Measurements from ENCODE around the gene CHMP1A.

CHMP1A gene

DNA sequence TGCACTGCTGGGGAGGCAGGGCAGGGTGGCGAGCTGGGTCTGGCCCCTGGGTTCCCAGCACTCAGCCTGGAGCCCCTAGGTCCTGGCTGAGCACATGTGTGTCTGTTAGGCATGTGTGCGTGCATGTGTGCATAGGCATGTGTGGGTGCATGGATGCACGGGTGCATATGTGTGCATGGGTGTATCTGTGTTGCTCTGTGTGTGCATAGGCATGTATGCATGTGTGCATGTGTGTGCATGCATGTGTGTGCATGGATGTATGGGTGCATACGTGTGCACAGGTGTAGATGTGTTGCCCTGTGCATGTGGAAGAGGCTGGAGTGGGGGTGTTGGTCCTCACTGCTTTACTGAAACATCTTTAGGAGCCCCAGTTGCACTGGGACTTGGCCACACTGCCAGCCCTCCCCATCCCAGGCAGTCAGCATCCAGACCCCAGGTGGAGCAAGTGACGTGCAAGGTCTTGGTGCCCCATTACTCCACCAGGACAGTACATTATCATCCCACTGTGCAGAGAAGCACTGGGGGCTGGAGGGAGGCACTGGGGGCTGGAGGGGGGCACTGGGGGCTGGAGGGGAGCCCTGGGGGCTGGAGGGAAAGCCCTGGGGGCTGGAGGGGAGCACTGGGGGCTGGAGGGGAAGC lies 54.4 kb downstream of the CHMP1A start:
- DNase-seq: no peak

DNA sequence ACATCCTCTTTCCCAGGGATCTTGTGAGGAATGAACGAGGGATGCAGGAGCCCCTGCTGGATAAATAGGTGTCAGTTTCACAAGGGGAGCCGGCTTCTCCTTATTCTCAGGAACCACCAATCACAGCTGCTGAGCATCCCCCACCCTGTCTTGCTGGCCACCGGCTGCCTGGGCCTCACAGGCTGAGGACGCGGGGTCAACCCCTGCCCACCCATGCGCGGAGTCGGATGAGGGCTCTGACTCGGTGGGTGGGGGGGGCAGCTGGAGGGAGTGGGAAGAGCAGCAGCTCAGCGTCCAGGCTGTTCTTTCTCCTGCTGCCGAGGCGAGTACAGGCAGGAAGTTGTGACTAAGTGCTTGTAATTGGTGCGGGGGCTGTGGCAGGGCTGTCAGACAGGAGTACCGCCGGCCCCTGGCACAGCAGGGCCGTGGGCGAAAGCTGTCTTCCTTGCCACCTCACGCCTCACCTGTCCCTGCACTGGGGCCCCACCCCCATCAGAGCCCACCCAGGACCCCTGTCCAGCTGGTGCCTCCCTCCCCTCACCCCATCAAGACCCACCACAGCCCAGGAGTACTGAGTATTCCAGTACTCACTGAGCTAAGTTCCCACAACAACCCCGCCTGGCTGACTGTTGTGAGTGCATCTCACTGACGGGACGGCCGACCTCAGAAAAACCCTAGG lies 55.1 kb downstream of the CHMP1A start:
- DNase-seq: peak; percentile 73

DNA sequence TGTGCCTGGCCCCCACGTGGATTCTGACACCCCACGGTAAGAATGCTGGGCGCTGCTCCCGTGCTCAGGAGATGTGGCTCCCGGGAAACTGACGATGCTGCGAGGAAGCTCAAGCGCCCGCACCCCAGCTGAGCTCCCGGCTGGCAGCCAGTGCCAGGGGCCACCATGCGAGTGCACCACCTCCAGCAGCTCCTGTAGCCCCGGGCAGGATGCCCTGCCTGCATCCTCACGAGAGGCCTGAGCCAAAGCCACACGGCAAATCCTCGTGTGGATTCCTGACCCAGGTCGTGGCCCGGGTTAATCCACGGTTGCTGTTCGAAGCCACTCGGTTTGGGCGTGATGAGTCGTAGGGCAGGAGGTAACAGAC lies 55.6 kb downstream of the CHMP1A start:
- no peak for DNase-seq

DNA sequence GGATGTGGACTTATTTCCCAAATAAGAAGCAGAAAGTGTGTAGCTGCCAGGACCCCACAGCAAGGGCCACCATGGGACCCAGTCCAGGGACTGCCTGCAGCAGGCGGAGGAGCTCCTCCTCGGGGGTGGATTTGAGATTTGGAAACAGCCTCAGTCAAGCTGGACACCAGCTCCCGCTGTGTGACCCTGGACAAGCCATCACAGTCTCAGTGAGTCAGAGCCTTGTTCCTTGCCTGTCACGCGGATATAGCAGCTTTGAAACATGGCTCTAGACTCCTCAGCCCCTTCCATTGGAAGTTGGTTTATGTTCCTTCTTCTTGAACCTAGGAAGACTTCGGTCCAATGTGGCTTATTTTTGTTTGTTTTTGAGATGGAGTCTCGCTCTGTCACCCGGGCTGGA lies 56.6 kb downstream of the CHMP1A start:
- DNase-seq: no peak

DNA sequence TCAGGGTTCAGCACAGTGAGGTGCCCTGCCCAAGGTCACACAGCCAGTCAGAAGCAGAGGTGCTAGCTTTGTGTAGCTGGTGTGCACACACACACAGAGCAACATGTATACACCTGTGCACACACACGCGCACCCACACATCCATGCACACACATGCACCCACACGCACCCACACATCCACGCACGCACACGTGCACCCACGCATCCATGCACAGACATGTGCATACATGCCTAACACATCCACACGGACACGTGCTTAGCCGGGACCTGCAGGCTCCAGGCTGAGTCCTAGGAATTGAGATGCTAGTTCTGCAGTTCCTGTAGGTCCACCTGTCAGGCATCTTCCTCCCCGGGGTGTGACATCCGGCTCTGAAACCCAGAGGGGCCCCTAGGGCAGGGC lies 57.1 kb downstream of the CHMP1A start:
- DNase-seq: no peak

DNA sequence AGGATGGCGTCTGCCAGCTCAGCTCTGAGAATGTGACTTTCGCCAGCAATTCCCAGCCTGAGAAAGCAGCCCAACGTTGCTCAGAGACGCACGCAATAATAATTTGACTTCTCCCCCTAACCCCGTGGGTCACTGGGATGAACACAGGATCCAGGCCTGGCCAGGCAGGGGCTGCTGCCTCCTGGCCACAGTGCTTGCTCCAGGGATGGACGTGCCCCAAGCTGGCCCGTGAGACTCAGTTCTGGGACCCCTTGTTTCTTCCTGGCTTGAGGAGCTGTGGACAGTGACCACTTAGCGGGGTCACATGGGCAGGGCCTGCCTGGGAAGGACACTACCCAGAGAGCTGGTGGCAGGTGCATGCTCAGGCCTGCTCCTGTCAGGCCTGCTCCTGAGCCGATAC lies 57.6 kb downstream of the CHMP1A start:
- DNase-seq: no peak

DNA sequence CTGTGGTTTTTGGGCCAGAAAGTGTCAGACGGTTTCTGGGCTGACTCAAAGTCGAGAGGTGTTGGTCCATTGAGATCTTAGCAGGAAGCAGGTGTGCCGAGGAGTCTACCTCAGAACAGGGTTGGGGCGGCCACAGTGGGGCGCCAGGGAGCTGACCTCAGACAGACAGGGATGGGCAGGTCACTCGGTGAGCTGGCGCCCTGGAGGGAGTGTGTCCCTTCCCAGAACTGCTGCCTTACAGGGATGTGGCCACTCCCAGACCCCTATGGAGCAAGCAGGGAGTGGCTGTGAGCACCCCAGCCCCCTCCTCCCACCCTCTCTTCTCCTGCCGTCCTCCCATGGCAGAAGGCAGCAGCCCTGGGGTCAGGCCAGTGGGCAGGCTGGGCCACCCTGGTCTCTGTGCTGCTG lies 58.1 kb downstream of the CHMP1A start:
- DNase-seq: no peak

DNA sequence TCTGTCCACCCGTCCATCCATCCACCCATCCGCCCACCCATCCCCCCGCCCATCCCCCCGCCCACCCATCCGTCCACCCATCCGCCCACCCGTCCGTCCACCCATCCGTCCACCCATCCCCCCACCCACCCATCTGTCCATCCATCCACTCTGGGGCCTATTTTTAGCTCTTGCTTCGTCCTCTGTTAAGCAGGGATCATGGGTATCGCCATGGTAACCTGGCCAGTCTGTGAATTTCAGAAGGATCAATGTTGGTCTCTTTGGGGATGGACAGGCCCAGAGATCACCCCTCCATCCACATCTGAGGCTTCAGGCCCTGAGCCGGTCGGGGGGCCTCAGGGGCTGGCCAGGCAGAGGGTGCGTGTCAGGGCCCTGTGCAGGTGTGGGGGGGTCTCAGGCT lies 59.3 kb downstream of the CHMP1A start:
- no peak for DNase-seq

DNA sequence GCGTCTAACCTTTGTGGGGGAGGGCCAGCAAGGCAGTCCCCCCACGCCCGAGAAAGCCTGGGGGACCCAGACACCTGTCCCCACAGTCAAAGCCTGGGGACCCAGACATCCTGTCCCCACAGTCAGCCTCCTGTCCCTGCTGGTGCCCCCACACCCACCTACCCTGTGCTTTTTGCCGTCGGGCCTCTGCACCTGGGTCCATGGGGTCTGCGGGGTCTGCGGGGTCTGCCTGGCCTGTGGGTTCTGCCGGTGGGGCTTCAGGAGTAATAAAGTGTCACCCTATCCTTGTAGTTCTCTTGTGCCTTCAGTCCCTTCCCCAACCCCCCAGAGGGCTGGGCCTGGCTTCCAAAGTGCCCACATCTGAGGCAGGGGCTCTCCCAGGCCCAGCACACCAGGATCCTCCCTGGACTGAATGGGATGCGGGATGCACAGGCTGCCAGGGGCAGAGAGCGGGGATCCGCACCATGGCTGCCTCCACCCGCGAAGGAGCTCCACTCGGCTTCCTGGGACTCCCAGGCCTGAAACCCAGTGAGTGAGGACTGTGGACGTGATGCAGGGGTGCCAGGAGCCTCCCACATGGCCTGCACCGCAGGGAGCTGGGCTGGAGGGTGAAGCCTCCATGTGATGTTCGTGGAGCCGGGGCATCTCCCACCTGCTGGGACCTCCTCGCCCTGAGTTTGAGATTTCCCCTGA lies 60.4 kb downstream of the CHMP1A start:
- no peak for DNase-seq

DNA sequence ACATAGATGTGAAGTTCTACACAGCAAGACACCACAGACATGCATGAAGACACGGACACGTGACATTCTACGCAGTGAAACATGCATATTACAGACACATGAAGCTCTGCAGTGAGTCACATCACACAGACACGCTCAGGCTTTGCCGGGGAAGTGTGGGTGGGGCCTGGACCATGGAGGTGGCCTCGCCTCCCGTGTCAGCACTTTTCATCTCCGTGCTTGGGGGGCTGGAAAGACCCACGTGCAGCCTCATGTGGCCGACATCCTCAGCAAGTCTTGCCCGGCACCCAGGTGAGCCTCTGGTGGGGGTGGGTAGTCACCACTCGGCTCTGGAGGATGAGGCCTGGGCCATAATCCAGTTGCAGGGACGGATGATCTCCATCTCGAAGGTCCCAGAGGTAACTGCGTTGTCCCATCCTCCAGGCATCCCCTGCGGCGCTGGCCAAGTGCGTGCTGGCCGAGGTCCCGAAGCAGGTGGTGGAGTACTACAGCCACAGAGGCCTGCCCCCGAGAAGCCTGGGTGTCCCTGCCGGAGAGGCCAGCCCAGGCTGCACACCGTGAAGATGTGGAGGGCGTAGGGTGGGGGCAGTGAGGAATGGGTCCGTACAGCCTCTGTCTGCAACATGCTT lies 61.3 kb downstream of the CHMP1A start:
- no peak for DNase-seq

DNA sequence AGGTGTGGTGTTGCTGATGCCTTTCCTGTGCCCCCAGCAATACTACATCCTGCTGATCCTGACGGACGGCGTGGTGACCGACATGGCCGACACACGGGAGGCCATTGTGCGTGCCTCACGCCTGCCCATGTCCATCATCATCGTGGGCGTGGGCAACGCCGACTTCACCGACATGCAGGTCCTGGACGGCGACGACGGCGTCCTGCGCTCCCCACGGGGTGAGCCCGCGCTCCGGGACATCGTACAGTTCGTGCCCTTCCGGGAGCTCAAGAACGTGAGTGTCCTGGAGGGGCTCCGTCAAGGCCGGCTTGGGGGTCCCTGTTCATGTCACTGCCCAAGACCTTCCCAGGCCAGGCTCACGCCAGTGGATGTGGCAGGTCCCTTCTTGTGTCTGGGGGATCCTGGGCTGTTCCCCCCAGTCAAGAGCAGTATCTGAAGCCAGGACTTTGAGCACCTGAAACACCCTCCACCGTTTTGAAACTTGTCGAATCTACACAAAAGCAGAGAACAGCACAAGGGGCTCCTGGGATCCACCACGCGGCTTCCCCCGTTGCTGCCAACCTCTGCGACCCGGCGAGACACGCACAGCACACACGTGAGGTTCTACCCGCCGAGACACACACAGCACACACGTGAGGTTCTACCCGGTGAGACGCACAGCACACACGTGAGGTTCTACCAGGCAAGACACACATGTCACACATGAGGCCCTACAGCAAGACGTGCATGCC lies 62.0 kb downstream of the CHMP1A start:
- no peak for DNase-seq

Data from NCI-H2171 treated with DMSO at 0.1 percent for 48 hours (cell line).